ENCODE data around the gene LRP1B. TPM values are rescaled to one million over a fixed set of nuclear protein-coding genes. Genes with fewer than 3 reads are reported as not detected.

LRP1B gene
- polyA plus RNA-seq, 1 donor from 2014 or later = 12.7 TPM

DNA sequence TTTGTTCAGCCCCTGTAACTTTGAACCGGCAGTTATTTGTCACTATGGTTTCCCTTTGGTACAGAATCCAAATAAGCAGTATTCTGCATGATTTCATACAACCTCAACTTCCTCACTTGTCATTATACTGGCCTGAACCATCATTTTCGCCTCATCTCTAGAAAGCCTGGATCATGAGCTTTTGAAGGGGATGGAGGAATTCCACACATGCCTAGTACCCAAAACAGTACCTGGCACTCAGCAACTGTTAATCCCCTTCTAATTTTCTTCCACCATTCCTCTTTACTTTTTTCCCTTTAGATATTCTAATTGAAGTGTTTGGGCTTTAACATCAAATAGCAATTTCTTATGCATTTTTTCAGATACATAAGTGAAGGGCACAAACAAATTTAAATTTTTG, 1776.3 kb downstream of the LRP1B start (continued):
- TF ChIP-seq, protein P1, sequence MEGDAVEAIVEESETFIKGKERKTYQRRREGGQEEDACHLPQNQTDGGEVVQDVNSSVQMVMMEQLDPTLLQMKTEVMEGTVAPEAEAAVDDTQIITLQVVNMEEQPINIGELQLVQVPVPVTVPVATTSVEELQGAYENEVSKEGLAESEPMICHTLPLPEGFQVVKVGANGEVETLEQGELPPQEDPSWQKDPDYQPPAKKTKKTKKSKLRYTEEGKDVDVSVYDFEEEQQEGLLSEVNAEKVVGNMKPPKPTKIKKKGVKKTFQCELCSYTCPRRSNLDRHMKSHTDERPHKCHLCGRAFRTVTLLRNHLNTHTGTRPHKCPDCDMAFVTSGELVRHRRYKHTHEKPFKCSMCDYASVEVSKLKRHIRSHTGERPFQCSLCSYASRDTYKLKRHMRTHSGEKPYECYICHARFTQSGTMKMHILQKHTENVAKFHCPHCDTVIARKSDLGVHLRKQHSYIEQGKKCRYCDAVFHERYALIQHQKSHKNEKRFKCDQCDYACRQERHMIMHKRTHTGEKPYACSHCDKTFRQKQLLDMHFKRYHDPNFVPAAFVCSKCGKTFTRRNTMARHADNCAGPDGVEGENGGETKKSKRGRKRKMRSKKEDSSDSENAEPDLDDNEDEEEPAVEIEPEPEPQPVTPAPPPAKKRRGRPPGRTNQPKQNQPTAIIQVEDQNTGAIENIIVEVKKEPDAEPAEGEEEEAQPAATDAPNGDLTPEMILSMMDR (IDR thresholded peaks at IDR 0.05; ENCODE audit: poor library complexity, severe bottlenecking) = no peak

DNA sequence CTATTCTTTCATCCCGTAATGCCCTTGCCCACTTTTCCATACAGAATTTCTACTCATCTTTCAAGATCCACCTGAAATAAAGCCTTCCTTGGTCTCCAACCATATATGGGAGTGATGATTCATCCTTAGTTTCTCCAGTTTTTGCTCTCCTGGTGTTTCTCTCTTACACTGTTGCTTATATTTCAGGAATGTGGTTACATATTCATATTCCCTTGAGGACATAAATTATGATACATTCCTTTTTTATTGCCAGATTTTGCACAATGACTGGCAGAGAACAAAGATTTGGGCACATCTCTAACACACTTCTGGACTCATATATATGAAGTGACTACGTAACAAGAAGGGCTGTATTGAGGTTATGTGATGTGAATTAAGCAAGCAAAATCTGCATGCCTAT, 1777.3 kb downstream of the LRP1B start:
- TF ChIP-seq RAD21 (conservative IDR thresholded peaks at IDR 0.05) = no peak
- TF ChIP-seq, protein P1 (IDR thresholded peaks at IDR 0.05; ENCODE audit: poor library complexity, severe bottlenecking) = no peak
- TF ChIP-seq TAF1 (IDR thresholded peaks at IDR 0.05; ENCODE audit: low read depth) = no peak
- TF ChIP-seq, protein P2, sequence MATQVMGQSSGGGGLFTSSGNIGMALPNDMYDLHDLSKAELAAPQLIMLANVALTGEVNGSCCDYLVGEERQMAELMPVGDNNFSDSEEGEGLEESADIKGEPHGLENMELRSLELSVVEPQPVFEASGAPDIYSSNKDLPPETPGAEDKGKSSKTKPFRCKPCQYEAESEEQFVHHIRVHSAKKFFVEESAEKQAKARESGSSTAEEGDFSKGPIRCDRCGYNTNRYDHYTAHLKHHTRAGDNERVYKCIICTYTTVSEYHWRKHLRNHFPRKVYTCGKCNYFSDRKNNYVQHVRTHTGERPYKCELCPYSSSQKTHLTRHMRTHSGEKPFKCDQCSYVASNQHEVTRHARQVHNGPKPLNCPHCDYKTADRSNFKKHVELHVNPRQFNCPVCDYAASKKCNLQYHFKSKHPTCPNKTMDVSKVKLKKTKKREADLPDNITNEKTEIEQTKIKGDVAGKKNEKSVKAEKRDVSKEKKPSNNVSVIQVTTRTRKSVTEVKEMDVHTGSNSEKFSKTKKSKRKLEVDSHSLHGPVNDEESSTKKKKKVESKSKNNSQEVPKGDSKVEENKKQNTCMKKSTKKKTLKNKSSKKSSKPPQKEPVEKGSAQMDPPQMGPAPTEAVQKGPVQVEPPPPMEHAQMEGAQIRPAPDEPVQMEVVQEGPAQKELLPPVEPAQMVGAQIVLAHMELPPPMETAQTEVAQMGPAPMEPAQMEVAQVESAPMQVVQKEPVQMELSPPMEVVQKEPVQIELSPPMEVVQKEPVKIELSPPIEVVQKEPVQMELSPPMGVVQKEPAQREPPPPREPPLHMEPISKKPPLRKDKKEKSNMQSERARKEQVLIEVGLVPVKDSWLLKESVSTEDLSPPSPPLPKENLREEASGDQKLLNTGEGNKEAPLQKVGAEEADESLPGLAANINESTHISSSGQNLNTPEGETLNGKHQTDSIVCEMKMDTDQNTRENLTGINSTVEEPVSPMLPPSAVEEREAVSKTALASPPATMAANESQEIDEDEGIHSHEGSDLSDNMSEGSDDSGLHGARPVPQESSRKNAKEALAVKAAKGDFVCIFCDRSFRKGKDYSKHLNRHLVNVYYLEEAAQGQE (IDR thresholded peaks at IDR 0.05; ENCODE audit: borderline replicate concordance) = no peak
- no peak for TF ChIP-seq MXI1 (conservative IDR thresholded peaks at IDR 0.05; ENCODE audit: poor library complexity, severe bottlenecking)
- TF ChIP-seq EP300 (conservative IDR thresholded peaks at IDR 0.05; ENCODE audit: poor library complexity, severe bottlenecking) = no peak
- TF ChIP-seq SMC3 (conservative IDR thresholded peaks at IDR 0.05; ENCODE audit: poor library complexity) = no peak
- TF ChIP-seq POLR2AphosphoS5 (IDR thresholded peaks at IDR 0.05) = no peak
- TF ChIP-seq EZH2 (IDR thresholded peaks at IDR 0.05; ENCODE audit: borderline replicate concordance, insufficient read depth, low read length, poor library complexity, severe bottlenecking) = no peak
- Histone ChIP-seq H2AFZ (ENCODE audit: low read depth, low read length) (no peak overlapping the region), H3K9ac (ENCODE audit: low read length) (no peak overlapping the region), H3K27me3 (ENCODE audit: insufficient read depth, low read depth, low read length) (no peaks in the 10 kb centered on the region), H3K79me2 (replicated peaks; ENCODE audit: insufficient read depth, low read length) (no peaks in the 10 kb centered on the region), H3K4me2 (ENCODE audit: low read length) (no peak overlapping the region), H3K36me3 (ENCODE audit: insufficient read depth, low read length) (no peaks in the 10 kb centered on the region), H4K20me1 (ENCODE audit: insufficient read depth) (no peaks in the 10 kb centered on the region), H3K4me3 (ENCODE audit: low read length) (no peak overlapping the region), H3K9me2 (ENCODE audit: insufficient read depth, low read length) (no peaks in the 10 kb centered on the region), H3K27ac (ENCODE audit: low read length) (no peak overlapping the region), H3K9me3 (ENCODE audit: low read length) (no peaks in the 10 kb centered on the region), H3F3A (ENCODE audit: insufficient read depth, low read length, poor library complexity, severe bottlenecking) (no peaks in the 10 kb centered on the region)

DNA sequence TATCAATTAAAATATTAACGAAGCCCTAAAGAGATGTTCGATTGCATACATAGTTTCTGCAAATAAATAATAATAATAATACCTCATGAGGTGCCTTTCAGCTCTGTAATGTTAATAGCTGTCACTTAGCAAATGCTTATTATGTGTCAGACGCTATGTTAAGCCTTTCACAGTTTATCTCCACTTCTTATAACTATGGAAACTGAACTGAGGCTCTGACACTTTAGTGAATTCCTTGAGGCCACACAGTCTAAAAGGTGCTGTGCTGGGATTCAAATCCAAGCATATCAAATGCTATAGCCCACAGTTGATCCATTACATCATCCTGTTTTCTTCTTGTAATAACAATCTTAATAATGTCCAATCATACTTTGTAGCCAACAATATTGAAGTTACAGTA, 1779.1 kb downstream of the LRP1B start:
- H3F3A ChIP-seq (ENCODE audit: insufficient read depth, low read length, poor library complexity, severe bottlenecking) = no peaks in the 10 kb centered on the region
- H3K4me3 ChIP-seq (ENCODE audit: low read length) = no peak overlapping the region
- no peak overlapping the region for H3K27ac ChIP-seq (ENCODE audit: low read length)
- no peak overlapping the region for H2AFZ ChIP-seq (ENCODE audit: low read depth, low read length)
- H3K9me2 ChIP-seq (ENCODE audit: insufficient read depth, low read length) = no peaks in the 10 kb centered on the region
- H3K9ac ChIP-seq (ENCODE audit: low read length) = no peak overlapping the region
- peak; percentile 43 for TF ChIP-seq POLR2AphosphoS5 (IDR thresholded peaks at IDR 0.05)
- peak; percentile 73 for TF ChIP-seq EP300 (conservative IDR thresholded peaks at IDR 0.05; ENCODE audit: poor library complexity, severe bottlenecking)
- TF ChIP-seq TAF1 (IDR thresholded peaks at IDR 0.05; ENCODE audit: low read depth) = no peak
- no peak overlapping the region for H3K4me2 ChIP-seq (ENCODE audit: low read length)
- no peaks in the 10 kb centered on the region for H3K79me2 ChIP-seq (replicated peaks; ENCODE audit: insufficient read depth, low read length)
- H3K36me3 ChIP-seq (ENCODE audit: insufficient read depth, low read length) = no peaks in the 10 kb centered on the region
- no peaks in the 10 kb centered on the region for H4K20me1 ChIP-seq (ENCODE audit: insufficient read depth)
- no peaks in the 10 kb centered on the region for H3K27me3 ChIP-seq (ENCODE audit: insufficient read depth, low read depth, low read length)
- H3K9me3 ChIP-seq (ENCODE audit: low read length) = no peaks in the 10 kb centered on the region

All from neural cell (in vitro differentiated cells).